Activated B cell treated with CpG ODN at 0.5 μM for 24 hours (primary cell): Measurements from ENCODE around the gene CD40. TPM values are rescaled to one million over a fixed set of nuclear protein-coding genes. Genes with fewer than 3 reads are reported as not detected.

Experiments
- ATAC-seq: fragments of 200-7000 bp; cut with Tn5 transposase; one replicate; pipeline ENCODE4 v1.10.0; 2021; ENCODE audit warnings: low read depth, mild to moderate bottlenecking, moderate library complexity
- CTCF ChIA-PET: fragments of 350-600 bp; sonication (Branson Sonifier 250); formaldehyde crosslinking; loops from one replicate; lab custom pipeline; 2021; ENCODE audit warnings: antibody characterized with exemption; lab: Charles Lee
- POLR2A ChIA-PET: fragments of 350-600 bp; sonication (Branson Sonifier 250); formaldehyde crosslinking; loops from one replicate; lab custom pipeline; 2021; ENCODE audit warnings: antibody characterized with exemption; lab: Charles Lee
- DNase-seq: peaks from one replicate; pipeline ENCODE4 v3.0.0; 2022
- H3K27ac Mint-ChIP-seq: one replicate; pipeline ENCODE4 v1.8.0; 2020; ENCODE audit warnings: mixed read lengths
- H3K27me3 Mint-ChIP-seq: one replicate; pipeline ENCODE4 v1.8.0; 2021; ENCODE audit warnings: mixed read lengths
- H3K36me3 Mint-ChIP-seq: one replicate; pipeline ENCODE4 v1.8.0; 2021; ENCODE audit warnings: low read depth, mixed read lengths
- H3K4me1 Mint-ChIP-seq: one replicate; pipeline ENCODE4 v1.8.0; 2021; ENCODE audit warnings: mixed read lengths
- H3K4me3 Mint-ChIP-seq: one replicate; pipeline ENCODE4 v1.8.0; 2020; ENCODE audit warnings: mild to moderate bottlenecking, mixed read lengths
- H3K9me3 Mint-ChIP-seq: one replicate; pipeline ENCODE4 v1.8.0; 2020; ENCODE audit warnings: mixed read lengths
- intact Hi-C: fragments of 100-400 bp; cut with micrococcal nuclease; formaldehyde crosslinking; loops from one replicate; pipeline ENCODE4 v1.15.1; 2024
- total RNA-seq: library from RNA; stranded (reverse); gene quantifications from 2 replicates; pipeline ENCODE4 v1.2.3, GENCODE V29; 2022
- TF ChIP-seq, protein P1 (sequence below): fragments of 200-600 bp; IDR thresholded peaks from one replicate; pipeline ENCODE4 v1.8.0; 2022; ENCODE audit warnings: antibody characterized with exemption, mild to moderate bottlenecking

CD40 gene
- total RNA-seq, 1 donor from 2014 or later, result 464 TPM

DNA sequence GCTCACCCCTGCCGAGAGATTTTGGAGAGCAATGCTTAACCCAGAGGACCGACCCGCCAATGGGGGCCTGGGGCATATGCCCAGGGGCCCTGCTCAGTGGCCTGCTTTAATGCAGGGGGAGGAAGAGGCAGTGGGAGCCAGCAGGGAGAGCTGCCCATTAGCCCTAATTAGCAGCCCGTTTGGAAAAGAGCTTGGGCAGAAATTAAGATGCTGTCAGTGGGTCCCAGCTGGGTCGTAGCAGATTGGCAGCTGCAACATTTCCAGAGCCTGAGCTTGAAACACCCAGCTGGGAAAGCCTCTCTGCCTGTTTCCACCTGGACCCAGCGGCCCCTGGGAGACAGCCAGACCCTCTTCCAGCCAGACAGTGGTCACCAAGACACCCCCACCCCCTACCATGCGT, 39.5 kb downstream of the CD40 start:
- no peaks in the 10 kb centered on the region for H3K9me3 Mint-ChIP-seq
- CTCF ChIA-PET, result no interaction called here
- TF ChIP-seq, protein P1, sequence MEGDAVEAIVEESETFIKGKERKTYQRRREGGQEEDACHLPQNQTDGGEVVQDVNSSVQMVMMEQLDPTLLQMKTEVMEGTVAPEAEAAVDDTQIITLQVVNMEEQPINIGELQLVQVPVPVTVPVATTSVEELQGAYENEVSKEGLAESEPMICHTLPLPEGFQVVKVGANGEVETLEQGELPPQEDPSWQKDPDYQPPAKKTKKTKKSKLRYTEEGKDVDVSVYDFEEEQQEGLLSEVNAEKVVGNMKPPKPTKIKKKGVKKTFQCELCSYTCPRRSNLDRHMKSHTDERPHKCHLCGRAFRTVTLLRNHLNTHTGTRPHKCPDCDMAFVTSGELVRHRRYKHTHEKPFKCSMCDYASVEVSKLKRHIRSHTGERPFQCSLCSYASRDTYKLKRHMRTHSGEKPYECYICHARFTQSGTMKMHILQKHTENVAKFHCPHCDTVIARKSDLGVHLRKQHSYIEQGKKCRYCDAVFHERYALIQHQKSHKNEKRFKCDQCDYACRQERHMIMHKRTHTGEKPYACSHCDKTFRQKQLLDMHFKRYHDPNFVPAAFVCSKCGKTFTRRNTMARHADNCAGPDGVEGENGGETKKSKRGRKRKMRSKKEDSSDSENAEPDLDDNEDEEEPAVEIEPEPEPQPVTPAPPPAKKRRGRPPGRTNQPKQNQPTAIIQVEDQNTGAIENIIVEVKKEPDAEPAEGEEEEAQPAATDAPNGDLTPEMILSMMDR, result no peak
- no peaks in the 10 kb centered on the region for H3K36me3 Mint-ChIP-seq
- intact Hi-C loops, result no loop called here
- H3K27me3 Mint-ChIP-seq, result peaks cover 27% of the 10 kb centered on the region
- H3K4me3 Mint-ChIP-seq, result no peak overlapping the region
- DNase-seq (no peak), ATAC-seq (no peak)
- no peaks in the 10 kb centered on the region for H3K4me1 Mint-ChIP-seq
- H3K27ac Mint-ChIP-seq, result no peak overlapping the region
- POLR2A ChIA-PET, result no interaction called here

DNA sequence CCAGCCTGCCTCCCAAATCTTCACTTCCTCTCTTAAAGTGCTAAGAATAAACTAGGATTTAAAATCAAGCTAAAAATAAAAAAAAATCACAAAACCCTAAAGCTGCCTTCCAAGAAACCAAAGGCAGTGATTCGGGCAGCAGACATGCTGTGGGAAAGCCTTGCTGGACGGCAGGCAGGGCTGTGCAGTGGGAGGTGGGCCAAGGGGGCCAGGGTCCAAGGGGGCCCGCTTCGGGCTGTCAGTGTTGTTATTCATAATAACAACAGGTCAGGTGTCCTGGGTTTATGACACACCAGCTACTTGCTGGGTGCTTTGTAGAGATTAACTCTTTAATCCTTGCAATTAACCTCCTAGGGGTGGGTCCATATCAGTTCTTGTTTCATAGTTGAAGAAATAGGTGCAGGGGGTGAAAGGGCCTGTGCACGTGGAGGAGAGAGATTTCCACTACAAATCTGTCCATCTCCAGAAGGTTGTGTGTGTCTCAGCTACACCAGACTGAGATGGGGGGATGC, 40.4 kb downstream of the CD40 start:
- ChIA-PET POLR2A (no interaction called here), CTCF (interaction anchor here (1.4 kb wide), 1 partner anchor 15 kb away, joined by 4 read pairs; no protein-coding TSS in a partner anchor)
- intact Hi-C loops, result no loop called here
- Mint-ChIP-seq H3K27ac (no peak overlapping the region), H3K4me1 (no peaks in the 10 kb centered on the region), H3K36me3 (no peaks in the 10 kb centered on the region), H3K9me3 (no peaks in the 10 kb centered on the region), H3K27me3 (peaks cover 27% of the 10 kb centered on the region), H3K4me3 (no peak overlapping the region)
- no peak for ATAC-seq
- DNase-seq, result no peak
- TF ChIP-seq, protein P1, result no peak

DNA sequence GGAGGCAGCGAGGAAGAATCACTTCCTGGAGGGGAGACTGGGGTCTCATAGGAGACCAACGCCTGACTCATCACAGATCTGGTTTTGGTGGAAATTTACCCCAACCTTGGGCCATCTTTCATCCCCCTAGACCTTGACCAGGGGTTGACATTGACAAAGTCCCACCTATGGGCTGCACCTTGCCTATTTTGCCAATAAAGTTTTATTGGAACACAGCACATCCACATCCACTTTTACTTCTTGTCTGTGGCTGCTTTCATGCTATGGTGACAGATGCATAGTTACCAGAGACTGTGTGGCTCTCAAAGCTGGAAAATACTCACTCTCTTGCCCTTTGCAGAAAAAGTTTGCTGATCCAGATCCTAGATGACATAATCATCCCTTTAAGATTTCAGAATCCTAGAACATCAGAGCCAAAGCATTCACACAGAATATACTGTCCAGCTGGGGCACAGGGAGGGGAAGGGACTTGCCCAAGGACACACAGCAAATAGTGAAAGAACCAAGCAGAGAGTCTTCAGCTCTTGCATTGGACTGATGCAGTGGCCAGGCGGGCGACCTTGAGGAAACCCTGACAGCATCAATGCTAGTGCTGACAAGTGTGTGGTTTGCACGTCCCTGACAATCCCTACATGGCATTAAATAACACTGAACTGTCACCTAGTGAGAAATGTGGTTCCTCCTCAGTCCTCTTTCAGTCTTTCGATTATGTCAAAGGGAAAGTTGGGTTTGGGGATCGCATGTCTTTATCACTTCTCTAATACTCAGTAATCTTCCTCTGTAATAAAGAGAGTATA, 41.2 kb downstream of the CD40 start:
- Mint-ChIP-seq H3K27ac (no peak overlapping the region), H3K36me3 (no peaks in the 10 kb centered on the region), H3K9me3 (no peaks in the 10 kb centered on the region), H3K4me3 (no peak overlapping the region), H3K4me1 (no peaks in the 10 kb centered on the region), H3K27me3 (peaks cover 27% of the 10 kb centered on the region)
- ChIA-PET POLR2A (no interaction called here), CTCF (interaction anchor here (1.4 kb wide), 1 partner anchor 15 kb away, joined by 4 read pairs; no protein-coding TSS in a partner anchor)
- TF ChIP-seq, protein P1, result no peak
- ATAC-seq (no peak), DNase-seq (no peak)
- intact Hi-C loops, result no loop called here

DNA sequence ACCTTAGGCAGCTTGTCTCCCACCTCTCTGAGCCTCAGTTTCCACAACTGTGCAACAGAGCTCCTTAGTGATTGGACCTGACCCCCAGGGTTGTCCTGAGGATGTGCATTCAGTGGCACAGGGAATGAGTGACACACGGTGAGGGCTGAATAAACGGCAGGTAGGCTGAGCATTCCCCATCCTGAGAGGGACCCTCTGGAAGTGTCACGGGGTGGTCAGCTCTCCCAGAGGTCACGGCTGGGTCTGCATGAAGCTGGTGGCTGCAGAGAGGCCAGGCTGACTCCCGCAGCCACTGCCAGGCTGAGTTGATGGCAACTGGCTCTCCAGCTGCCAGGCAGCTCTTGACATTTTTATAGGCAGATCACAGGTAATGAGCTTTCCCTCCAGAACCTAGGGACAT, 42.5 kb downstream of the CD40 start:
- DNase-seq (no peak), ATAC-seq (no peak)
- Mint-ChIP-seq H3K27ac (no peak overlapping the region), H3K27me3 (peaks cover 20% of the 10 kb centered on the region), H3K9me3 (no peaks in the 10 kb centered on the region), H3K4me3 (no peak overlapping the region), H3K4me1 (no peaks in the 10 kb centered on the region), H3K36me3 (no peaks in the 10 kb centered on the region)
- POLR2A ChIA-PET, result no interaction called here
- TF ChIP-seq, protein P1, result no peak
- CTCF ChIA-PET, result no interaction called here
- intact Hi-C loops, result no loop called here

DNA sequence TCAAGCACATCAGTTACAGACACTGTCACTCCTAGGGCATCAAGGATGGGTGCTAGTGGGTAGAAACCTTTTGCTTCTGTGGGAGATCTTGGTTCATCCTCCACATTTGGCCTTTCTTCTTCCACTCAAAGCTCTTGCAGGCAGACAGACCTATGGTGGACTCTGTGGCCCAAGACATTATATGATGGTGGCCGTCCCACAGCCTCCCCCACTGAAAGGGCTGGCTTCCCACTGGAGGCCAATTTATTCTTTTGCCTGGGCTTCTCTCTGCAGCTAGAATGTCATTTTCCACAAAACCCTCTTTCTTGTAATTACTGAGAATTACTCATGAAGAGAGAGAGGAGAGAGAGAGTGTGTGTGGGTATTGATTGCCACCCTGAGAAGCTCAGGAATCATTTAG, 43.8 kb downstream of the CD40 start:
- intact Hi-C loops, result no loop called here
- no peaks in the 10 kb centered on the region for H3K9me3 Mint-ChIP-seq
- H3K4me3 Mint-ChIP-seq, result no peak overlapping the region
- H3K27ac Mint-ChIP-seq, result no peak overlapping the region
- ChIA-PET POLR2A (no interaction called here), CTCF (no interaction called here)
- H3K4me1 Mint-ChIP-seq, result no peaks in the 10 kb centered on the region
- DNase-seq, result no peak
- peaks cover 30% of the 10 kb centered on the region for H3K27me3 Mint-ChIP-seq
- no peaks in the 10 kb centered on the region for H3K36me3 Mint-ChIP-seq
- ATAC-seq, result no peak
- TF ChIP-seq, protein P1, result no peak
